Measurements from ENCODE around the gene CHGA.

The CHGA gene

DNA sequence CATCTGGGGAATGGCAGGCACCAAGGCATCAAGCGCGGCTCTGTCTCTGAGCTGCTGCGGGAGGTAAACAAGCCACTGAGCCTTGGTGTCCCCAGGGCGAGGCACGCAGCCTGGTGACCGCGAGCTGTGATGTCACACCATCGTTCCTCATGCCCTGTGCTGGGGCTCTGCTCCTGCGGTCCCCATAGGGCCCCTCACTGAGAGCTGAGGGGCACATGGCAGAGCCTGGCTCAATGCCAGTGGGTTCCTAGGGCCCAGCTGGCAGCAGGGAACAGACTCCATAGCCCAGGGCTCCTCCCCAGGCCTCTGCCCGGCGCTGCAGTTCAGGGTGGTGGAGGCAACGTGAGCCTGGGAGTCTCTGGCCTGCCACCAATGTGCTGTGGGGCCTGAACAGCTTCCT lies 22.6 kb downstream of the CHGA start:
- no peak for DNase-seq

DNA sequence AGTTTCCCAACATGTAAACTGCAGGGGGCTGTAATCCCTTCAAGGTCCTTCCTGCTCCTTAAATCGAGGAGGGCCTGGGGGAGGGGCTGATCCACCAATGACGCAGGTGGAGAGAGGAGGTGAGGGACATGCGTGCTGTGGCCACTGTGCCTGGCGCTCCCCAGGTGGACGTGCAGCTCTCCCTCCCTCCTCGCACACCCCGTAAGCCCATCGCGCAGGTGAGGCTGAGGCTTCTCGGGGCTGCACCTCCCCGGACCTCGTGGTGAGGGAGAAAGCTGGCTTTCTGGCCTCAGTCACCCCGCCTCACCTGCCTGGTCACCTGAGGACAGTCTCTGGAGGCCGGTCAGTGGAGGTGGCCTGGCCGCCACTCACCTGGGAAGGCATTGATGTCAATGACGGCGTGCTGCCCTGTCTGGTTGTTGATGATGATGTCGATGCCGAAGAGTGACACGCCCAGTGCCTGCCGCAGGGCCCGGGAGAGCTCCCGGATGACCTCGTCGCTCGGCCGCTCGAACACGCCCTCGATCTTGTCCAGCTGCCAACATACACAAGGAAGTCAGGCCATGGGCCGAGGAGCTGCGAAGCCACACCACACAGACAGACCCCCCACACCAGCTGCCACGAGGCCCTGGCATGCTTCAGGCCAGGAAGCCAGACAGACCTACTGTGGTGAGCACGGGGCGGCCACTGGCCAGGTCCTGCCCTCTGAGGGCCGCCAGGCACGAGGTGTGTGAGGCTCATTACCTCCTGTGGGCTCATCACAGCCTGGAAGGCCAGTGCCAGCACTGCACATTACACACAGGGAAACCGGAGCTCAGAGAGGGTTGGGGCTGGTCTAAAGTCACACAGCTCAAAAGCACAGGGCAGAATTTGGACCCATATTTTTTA lies 23.3 kb downstream of the CHGA start:
- DNase-seq: no peak

- no peak for DNase-seq
These were observed 24.0 kb downstream of the CHGA start for GRCh38 chr14:92946847-92947545.

DNA sequence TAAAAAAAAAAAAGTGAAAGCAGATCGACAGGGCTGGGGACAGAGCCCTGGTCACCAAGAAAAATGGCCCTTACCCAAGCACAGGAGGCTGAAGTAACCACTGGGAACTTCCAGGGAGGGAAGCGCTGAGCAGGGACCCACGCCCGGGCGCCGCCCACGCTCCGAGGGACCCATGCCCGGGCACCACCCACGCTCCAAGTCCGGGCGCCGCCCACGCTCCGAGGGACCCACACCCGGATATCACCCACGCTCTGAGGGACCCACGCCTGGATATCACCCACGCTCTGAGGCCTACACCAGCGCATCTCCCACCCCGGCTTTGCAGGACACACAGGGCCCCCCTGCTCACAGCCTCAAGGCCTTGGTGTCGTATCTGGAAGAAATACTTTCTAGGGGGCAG lies 25.7 kb downstream of the CHGA start:
- no peak for DNase-seq

DNA sequence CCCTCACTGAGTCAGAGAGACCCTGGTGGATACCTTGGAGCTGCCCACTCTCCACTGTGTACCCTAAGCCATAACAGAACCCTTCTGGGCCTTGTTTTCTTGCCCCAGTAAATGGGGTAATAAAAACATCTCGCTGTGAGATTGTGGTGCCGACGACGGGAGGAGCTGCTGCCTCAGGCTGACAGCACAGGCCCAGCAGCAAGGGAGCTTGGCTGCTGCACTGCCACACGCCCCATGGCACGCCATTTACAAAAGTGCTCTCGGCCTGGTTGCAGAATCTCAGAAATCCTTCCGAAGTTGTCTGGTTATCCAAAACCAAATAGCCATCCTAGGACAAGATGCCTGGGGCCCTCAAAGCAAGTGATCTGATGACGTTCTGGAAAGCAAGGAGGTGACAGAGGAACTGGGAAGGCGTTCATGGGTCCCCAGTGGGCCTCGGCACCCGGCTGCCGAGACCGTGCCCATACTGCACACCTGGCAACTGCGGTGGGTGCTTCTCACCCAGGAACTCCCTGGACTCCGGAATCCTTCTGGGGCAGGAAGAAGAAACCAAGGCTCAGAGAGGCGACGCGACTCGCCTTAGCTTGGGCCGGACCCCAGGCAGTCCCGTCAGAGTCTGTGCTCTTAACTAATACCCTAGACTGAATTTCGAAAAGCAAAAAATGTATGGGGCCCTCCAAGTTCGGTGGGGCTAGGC lies 26.7 kb downstream of the CHGA start:
- no peak for DNase-seq

DNA sequence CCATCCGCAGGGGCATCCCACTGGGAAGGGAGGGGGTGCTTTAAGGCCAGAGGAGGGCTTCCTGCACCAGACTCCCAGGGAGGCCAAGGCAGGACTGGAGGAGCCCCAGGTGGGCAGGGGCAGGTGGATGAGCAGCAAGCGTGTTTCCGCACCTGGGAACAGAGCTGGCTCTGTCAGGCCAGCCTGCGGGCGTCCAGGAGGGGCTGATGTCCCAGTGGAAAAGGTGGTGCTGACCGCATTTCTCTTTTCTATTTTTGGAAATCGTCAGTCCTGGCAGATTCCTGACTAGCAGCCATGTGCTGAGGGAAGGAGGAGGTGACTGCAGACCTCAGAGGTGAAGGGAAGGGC lies 27.2 kb downstream of the CHGA start:
- no peak for DNase-seq

- no peak for DNase-seq
These were observed 27.8 kb downstream of the CHGA start for GRCh38 chr14:92950773-92951172.

- no peak for DNase-seq
These were observed 28.3 kb downstream of the CHGA start for GRCh38 chr14:92951261-92951660.

DNA sequence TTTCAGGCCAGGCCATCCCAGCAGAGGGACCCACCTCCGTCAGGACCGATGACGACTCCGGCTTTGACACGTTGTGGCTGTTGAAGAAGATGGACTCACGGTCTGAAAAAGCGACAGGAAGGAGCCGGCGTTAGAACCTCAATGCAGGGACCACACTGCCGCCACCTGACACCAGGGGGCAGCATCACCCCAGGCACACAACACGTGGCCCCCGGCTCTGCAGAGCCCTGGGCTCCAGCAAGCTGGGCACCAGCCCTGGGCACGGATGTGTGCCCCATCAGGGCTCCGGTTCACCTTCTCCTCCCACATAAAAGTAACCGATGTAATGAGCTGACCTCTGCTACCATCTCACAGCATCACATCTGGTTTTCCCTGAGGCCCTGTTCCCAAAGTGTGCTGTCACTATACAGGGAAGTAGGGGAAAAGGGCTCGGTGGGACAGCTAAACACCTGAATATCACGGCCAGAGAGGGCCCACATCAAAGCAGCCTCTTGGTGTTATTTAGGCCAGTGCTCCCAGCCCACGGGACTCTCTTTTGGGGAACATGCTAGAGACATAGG lies 29.0 kb downstream of the CHGA start:
- peak; percentile 64 to 75 for DNase-seq

GRCh38 chr14:92952481-92953298 lies 29.7 kb downstream of the CHGA start:
- DNase-seq: no peak

GRCh38 chr14:92953526-92953925 lies 30.6 kb downstream of the CHGA start:
- no peak for DNase-seq

DNA sequence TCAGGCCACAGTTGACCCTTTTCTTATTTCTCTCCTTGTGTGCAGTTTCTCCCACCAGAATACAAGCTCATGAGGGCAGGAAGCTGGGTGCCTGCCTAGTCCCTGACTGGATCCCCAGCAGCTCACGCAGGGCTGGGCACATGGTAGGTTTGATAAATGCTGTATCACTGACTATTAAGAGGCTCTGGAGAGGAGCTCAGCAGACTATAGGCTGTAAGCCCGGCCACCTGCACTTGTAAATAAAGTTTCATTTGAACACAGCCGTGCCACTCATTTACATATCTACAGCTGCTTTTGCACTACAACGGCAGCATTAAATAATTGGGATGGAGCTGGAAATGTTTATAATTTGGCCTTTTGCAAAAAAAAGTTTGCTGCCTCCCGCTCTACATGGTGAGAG lies 32.0 kb downstream of the CHGA start:
- DNase-seq: no peak

DNA sequence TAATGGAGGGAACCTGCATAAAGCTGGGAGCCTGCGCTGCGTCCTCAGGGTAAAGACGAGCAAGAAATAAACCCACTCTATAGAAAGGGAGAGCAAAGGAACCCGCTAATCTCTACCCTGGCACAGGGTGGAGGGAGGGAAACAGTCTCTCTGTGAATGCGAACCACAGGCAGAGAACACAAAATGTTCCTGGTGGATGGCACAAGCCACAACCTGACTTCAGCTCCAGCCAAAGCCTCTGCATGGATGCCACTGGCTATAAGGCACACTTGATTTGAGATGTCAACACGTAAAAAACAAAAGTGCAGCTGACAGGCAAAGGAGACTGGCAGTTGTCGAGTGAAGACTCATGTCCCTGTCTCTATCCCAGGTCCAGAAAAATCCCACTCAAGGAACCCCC lies 32.4 kb downstream of the CHGA start:
- no peak for DNase-seq

GRCh38 chr14:92956961-92957360 lies 34.0 kb downstream of the CHGA start:
- DNase-seq: no peak

GRCh38 chr14:92958373-92959188 lies 35.6 kb downstream of the CHGA start:
- no peak for DNase-seq

- DNase-seq: no peak
These were observed 36.2 kb downstream of the CHGA start for GRCh38 chr14:92959189-92959531.

DNA sequence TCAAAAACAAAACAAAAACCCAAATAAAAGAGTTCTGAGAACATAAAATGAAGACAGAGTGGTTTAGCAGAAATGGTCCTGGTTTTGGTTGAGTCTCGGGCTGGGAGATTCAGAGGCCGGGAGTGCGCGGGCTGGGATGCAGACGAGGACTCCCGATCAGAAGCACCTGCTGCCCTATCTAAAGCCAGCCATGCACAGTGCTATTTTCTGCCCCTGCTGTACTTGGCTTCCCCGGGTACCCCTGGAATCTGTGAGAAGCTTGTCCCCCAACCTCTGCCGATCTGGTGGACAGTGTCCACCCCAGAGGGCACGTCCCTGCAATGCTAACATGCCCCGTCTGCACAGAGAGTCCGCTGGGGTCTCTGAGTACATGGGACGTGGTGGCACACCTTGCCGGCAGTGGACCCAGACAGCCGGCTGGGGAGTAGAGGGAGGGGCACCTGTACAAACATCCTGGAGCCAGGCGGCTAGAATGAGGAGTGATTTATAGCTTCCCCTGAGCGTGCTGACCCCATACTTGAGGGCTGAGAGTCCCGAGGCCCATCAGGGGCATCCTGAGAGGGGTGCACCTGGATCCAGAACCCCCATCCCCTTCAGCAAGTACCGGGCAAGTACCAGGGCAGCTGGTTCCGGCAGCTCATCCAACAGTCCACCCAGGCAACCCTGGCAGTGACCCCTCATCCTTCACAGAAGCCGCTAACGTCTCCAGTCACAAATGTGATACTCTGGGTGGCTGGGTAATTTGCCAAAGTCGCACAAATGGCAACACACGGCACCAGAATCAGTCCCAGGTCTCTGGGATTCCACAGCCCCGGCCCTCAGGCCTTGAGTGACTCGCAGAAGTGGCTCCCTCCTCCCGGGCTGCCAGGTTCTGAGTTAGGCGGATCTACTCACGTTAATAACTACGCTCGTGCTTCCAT lies 37.1 kb downstream of the CHGA start:
- no peak for DNase-seq

DNA sequence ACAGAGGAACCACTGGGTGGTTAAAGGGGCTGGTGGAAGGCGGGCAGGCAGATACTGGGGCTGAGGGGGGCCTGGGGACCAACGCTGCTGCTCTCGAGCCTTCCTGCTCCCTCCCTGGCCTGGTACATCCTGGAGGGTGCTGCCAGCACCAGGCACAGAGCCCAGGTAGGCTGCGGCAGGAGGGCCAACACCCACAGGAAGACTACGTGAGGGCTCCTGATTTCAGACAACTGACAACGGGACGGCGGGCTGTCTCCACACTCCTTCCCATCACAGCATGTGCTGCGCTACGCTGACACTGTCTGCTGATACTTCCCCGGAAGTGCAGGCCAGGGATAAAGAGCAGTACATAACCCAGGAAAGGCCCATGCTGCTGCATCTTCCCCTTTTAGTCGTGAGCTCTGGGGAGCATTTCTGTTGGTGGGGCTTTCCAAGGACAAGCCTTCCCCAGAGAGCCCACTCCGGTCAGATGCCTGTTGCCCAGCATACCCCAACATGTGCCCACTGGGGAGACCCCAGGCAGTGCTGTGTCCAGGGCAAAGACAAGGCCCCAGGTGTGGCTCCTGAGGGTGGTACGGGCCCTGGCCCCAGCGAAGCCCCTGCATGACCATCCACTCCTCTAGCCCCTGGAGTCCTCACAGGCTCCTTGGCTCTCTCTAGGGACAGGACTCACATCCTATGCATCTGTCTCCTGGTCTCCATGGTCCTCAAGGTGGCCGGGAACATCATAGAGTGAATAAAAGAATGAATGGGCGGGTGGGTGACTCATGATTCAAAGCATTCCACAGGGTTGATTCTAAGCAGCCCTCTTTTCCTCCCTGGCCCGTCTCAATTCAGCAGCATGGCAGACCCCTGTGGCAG lies 38.0 kb downstream of the CHGA start:
- no peak for DNase-seq

DNA sequence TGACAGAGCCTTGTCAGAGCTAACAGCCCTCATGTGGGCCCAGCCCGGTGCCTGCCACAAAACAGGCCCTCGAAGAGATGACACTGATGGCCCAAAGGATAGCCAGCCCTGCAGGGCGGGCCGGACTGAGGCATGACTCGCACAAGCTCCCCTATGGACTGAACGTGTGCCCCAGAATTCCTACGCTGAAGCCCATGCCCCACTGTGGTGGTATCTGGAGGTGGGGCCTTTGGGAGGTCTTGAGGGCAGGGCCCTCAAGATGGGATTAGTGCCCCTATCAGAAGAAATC lies 38.6 kb downstream of the CHGA start:
- DNase-seq: no peak
